HG03378 (cell line): Measurements from ENCODE around the gene ANXA4.
A peak's percentile ranks its signal among the peaks of the same experiment; 100 is the strongest.
"Not testable (repeated sequence)": the region's sequence is repeated elsewhere in the genome, so short reads cannot be mapped to it uniquely, and the experiment has no call there.

Experiments used
- ATAC-seq: cut with Tn5 transposase; IDR thresholded peaks from one replicate; pipeline ENCODE4 v1.9.1; 2021; ENCODE audit warnings: mild to moderate bottlenecking, moderate library complexity; ENCODE audit not compliant: unreplicated experiment

ANXA4 gene

DNA sequence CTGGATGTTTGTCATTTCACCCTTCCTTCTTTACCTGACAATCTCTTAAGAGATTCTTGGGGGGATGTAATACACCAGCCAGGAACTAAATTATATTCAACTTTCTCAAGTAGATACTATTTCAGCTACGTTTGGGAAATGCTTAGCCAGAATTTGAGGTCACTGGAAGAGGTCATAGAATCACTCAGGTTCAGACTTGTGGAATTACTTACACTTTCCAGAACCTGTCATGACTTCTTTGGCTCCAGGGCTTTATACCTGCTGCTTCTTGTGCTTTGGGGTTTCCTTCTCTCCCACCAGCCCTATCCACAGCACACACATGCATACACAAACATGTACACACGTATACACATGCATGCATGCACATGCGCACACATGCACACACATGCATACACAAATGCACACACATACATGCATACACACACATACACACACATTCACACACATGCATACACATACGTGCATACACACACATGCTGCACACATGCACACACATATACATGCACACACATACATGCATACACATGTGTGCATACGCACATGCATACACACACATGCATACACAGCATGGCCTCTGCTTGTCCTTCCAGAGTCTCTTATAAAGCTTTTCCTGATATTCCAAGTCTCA is 23.5 kb upstream of the ANXA4 start:
- ATAC-seq: no peak

DNA sequence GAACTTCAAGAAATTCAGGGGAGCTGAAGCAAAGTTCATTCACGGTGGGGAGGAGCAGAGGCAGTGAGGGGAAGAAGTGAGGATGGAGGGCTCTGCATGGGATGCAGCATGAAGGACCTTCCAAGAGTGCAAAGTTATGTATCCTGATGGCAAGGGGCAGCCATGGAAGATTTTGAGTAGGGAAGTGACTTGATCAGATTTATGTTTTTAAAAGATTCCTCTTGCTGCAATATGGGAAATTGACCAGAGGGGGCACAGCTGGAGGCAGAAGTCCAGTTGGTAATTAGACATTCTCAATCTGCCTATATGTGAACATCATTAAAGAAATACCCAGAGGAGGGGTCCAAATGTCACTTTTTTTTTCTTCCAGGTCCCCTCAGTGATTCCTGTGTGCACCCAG is 21.5 kb upstream of the ANXA4 start:
- ATAC-seq: no peak

DNA sequence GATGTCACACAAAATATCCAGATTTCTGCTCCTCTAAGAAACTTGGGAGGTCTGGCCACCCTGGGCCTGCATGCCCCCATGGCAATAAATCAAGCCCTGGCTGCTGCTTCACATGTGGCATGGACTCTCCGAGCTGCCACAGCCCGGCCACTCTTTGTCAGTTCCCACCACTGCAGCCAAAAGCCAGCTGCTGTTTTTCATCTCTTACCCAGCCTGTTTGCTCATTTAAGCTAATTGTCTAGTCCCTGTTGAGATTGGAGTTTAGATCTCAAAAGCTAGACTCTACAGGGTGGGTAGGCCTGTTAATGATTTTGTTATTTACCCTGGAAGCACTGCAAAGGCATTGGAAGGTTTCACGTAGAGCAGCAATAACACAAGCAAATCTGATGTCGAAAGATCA is 20.9 kb upstream of the ANXA4 start:
- no peak for ATAC-seq

DNA sequence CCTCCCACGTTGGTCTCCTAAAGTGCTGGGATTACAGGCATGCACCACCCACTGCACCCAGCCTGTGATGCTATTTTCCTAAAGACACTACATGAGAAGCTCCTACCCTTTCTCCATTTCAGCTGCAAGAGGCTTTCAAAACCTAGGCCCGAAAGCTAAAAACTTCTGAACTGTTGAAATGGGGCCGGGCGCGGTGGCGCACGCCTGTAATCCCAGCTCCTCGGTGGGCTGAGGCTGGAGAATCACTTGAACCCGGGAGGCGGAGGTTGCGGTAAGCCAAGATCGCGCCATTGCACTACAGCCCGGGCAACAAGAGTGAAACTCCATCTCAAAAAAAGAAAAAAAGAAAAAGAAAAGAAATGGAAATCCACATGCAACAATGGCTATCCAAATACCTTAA is 18.1 kb upstream of the ANXA4 start:
- ATAC-seq: no peak

DNA sequence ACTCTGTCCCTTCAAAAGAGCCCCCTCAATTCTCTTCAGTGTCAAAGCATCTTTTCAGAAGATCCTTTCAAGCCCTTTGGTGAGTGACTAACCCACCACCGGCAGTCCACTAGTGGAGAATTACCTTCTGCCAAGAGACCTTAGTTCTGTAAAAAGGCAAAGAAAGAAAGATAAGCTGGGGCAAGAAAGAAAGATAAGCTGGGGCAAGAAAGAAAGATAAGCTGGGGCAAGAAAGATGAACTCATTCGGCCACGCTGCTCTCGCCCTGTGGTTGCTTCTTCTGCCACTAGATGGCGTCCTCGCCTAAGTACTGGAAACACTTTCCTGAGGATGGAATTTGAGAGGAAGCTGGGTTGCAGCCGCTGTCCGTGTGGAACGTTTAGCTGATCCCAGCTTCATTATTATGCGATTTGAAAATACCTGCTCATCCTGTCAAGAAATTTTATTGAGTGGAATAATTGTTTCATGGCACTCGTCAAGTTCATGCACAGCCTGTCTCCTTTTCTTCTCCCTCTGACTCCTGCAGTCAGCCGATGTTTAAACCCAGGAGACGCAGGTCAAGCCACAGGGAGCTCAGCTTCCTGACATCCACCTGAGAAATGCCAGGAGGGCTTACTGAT is 17.3 kb upstream of the ANXA4 start:
- ATAC-seq: peak; percentile 83

DNA sequence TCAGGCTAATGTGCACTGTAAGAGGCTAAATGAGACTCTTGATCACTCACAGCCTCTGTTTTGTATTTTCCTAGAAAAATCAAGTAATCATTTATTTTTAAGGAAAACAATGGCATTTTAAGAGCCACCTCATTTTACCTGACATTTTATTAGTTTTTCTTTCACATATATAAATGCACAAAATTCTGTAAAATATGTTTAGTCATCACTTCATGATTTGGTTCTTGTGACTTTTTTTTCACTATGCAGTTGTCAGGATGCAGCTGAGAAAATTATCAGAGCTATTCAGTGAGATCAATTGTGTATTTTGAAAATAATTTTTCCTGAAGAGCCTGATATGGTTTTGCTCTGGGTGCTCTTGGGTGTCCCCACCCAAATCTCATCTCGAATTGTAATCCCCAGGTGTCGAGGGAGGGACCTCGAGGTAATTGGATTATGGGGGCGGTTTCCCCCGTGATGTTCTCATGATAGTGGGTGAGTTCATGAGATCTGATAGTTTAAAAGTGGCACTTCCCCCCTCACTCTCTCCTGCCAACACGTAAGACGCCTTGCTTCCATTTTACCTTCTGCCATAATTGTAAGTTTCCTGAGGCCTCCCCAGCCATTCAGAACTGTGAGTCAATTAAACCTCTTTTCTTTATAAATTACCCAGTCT is 16.1 kb upstream of the ANXA4 start:
- ATAC-seq: no peak

DNA sequence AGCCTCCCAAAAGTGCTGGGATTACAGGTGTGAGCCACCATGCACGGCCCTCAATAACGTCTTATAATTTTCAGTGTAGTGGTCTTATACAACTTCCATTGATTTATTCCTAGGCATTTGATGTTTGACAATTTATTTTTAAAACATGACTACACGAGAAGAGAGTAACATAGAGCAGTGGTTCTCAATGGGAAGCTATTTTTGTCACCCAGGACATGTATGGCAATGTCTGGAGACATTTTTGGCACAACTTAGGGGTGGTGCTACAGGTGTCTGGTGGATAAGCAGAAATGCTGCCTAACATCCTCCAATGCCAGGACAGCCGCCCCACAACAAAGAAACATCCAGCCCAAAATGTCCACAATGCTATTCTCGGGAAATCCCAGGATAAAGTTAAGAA is 12.7 kb upstream of the ANXA4 start:
- ATAC-seq: no peak

DNA sequence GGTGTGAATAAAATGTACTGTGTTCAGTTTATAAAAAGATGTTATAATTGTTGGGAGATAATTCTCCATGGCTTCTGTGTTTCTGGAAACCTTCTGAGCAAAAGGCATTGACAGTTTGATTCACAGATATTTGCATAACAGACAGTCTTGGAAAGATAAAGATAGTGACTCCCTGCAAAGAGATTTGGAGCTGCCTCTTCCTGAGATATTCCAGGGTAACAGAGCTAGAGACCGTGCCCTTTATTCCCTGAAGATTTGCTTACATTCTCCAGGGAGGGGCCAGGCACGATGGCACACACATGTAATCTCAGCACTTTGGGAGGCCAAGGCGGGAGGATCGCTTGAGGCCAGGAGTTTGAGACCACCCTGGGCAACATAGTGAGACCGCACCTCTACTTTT is 12.2 kb upstream of the ANXA4 start:
- no peak for ATAC-seq

DNA sequence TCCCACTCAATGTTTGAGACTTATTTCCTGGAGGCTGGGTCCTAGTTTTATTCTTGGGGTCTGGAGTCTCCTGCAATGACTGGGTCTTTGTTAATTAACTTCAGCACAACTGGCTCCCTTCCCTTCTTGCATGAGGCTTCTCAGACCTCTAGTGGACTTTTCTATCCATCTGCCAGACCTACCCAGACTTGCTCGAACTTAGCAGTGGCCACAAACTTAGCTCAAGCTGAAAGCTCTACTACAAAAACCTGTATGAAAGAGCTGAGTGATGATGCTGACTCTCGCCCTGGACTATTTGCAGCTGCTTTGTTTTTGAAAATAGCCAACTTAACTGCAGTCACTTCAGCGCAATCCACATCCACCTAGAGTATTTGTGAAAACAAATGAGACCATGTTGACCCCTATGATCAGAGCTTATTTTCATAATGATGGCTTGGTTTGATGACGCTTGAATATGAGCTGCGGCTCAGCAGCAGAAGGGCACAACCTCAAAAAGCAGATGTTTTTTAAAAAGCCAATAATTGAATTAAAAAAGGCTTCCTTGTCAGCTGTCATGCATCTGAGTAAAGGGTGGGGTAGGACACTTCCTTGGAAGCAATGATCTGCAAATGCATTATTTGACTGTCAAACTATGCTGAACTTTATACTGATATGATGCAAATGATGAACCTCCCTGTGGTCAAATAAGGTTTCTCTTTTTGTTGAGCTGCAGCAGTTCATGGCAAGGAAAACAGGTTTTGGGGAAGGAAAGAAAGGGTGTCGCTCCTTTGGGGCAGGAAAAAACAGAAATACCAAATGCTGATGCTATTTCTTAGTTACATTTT is 10.6 kb upstream of the ANXA4 start:
- ATAC-seq: no peak

DNA sequence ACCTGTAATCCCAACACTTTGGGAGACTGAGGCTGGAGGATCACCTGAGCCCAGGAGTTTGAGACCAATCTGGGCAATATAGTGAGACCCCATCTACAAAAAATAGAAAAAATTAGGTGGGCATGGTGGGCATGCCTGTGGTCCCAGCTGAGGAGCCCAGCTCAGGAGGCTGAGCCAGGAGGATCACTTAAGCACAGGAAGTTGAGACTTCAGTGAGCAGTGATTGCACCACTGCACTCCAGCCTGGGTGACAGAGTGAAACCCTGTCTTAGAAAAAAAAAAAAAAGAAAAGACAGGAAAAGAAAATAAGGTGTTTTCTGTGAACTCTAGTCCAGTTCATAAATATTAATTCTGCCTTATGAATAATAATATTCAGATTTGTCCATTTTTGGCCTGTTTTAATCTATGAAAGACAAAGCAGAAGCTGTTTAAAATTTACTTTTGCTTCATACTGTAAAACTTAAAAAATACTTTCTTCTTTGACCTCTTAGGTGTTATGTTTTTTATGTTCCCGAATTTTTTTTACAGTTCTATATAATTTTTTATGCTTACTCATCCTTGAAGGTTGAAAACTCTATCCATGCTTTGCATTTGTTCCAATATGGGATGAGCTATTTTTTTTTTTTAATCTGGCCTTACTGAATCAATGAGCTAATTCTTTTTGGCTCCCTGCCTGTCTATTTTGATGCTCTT is 8.4 kb upstream of the ANXA4 start:
- ATAC-seq: no peak

DNA sequence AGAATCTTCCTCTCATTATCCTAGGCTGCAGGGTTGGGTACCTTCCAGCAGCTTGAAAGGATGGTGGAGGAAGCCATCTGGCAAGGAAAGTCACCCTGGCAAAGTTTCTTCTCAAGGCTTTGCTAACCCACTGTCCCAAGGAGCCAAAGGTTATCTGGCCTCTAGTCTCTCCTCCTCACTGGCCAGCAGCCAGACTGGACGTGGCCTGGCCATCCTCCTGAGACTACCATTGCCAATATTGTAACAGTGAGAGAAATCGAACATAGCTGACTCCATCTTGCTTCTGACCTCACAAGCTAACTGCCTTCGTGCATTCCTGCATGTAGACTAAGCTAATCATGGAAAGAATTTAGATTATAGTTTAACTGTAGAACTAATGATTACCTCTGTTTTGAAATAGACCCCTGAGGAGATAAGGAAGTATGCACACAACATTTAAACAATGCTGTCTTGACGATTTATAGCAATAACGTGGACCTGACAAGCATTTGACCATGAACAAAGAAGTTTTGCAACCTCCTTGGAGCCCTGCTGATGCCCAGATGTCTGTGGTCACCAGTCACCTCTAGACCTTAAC is 7.8 kb upstream of the ANXA4 start:
- no peak for ATAC-seq

DNA sequence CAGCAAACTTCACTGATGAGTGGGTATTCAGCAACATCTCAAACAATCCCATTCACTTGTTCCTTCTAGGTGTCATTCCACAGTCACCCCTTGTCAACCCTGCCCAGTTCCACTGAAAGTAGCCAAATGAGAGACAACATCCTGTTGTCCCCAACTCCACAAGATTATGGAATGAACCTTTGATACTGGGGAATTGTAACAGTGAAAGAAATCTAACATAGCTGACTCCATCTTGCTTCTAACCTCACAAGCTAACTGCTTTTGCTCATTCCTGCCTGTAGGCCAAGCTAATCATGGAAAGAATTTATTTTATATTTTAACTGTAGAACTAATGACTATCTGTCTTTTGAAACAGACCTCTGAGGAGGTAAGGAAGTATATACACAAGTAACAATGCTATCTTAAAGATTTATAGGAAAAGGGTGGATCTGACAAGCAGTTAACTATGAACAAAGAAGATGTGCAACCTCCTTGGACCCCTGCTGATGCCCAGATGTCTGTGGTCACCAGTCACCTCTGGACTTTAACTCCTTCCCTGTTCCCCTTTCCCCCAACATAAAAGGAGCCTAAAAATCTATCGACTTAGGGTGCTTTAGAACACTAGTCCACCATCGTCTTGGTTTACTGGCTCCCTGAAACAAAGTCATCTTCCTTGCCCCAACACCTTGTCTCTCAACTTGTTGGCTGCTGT is 6.9 kb upstream of the ANXA4 start:
- no peak for ATAC-seq

DNA sequence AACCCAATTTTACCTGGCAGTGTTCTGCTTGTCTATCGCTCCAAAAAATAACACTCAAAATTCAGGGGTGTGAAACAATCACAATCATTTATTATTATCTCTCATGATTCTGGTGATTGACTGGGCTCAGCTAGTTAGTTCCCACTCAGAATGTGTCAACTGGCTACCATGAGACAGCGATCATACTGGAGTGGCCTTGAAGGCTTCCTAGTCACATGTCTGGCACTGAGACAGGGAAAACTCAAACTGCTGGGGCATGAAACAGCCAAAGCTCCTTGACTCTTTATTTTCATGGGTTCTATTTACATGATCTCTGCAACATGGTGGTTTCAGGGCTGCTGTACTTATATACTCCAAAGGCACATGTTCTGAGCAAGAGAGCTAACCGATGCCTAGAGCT is 6.2 kb upstream of the ANXA4 start:
- no peak for ATAC-seq

DNA sequence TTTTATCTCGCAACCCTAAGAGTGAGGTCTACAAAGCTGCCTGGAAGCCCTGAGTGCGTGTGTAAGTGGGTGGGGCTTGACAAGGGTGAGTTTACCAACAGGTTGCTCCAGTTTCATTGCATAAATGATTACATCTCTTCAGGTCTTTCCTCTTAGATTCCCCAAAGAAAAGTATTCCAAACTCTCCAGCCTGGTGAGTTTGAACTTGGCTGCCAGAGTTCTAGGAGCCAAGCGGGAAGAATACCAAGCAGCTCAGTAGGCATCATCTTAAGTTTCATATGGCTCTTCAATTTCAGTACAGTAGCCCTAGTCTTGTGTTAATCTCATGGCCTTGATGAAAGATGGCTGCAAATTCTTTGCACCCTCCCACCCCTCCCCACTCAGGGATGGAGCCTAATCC is 3.8 kb upstream of the ANXA4 start:
- not testable (repeated sequence) for ATAC-seq

DNA sequence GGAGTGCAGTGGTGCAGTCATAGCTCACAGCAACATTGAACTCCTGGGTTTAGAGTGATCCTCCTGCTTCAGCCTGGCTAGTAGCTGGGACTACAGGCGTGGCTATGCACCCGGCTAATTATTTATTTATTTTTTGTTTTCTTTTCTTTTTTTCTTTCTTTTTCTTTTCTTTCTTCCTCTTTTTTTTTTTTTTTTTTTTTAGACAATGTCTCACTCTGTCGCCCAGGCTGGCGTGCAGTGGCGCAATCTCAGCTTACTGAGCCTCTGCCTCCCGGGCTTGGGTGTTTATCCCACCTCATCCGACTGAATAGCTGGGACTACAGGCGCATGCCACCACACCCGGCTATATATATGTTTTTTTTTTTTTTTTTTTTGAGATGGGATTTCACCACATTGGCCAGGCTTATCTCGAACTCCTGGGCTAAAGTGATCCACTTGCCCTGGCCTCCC is 1.4 kb upstream of the ANXA4 start:
- no peak for ATAC-seq

DNA sequence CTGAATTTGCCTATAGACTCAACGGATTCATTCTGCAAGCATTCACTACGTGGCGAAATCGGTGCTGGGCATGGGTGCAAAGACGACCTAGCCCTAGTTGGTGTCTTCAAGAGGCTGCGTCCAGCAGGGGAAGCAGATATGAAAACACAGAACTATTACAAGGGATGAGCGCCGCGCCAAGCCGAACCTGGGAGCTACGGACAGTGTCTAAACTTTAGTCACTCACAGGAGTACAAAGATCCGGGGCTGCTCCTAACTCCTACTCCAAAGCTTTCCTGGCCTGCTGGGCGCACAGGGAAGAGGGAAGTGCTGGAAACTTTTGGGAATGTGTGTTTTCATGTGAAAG is 732 bp upstream of the ANXA4 start:
- ATAC-seq: no peak

DNA sequence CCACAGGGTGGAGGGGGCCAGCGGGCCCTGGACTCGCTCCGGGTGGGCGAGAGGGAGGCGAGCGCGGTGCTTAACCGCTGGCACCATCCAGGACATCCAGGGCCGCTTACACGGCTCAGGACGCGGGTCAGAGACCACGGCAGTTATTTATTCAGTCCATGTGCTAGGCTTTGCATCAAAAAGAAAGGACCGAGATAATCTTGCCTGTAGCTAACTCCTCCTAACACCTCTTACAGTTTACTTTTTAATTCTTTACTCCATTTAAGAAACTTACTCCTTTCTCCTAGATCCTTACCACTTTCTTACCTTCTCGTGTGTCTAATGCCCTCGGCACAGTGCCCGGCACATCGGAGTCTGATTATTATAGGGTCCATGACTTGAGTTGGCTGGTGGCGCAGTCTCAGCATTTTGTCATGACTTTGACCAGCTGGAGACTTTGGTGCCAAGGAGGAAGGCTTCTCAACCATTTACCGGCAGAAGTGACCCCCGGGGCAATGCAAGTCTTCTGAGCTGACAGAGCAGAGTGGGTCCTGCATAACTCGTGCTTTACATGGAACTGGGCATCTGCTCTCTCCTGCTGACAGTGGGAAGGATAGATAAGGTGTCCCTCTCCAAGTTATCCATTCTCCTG is 503 bp downstream of the ANXA4 start:
- ATAC-seq: peak; percentile 26

DNA sequence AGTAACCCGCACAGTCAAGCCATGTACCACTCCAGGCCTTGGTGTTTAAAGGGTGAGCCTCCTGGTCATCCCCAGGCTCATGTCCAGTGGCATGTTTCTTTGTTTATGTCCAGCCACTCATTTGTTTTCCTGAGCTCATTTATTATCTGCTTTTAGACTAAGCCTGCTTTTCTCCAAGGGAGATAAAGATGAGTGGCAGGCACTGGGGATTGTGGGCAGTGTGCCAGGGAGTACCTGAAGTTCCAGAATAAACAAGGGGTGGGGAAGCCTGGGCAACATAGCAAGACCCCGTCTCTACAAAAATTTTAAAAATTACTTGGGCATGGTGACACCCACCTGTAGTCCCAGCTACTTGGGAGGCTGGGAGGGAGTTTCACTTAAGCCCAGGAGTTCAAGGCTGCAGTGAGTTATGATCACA is 1.9 kb downstream of the ANXA4 start:
- no peak for ATAC-seq

DNA sequence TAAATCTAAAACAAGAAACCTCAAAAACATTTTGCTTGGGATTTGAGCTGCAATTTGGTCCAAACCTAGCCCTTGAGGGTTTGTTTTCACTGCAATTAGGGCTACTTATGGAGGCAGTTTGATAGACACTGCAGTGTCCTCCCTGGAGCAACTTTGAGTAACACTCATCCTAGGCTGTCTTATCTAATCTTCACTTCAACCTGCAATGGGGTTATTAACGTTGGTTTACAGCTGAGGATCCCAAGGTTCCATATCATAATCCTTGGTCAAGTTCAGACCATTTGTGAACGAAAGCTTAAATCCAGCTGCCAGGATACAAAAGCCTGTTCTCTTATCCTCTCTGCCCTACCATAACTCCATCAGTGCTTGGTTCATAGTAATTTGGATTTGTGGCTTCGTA is 2.5 kb downstream of the ANXA4 start:
- ATAC-seq: no peak

DNA sequence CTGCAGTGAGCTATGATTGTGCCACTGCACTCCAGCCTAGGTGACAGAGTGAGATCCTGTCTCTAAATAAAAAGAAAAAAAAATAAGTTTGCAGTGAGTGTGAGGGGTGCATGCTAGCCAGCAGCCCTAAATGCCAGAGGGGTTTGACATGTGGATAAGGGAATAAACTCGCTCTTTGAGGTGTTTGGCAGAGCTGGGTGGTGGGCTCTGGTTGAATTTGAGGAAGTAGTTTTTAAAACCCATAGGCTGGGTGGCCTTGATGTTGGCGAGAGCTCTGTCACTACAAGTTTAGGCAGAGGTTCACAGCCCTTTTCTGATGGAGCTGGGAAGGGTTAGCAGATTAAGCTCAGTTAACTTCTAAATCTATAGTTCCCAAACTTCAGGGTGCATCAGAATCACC is 3.1 kb downstream of the ANXA4 start:
- no peak for ATAC-seq
